Gastroesophageal sphincter (tissue), 3 donors: ENCODE results near the gene GYS1.

ENCODE experiments used
- CTCF ChIP-seq, 4 experiments: fragments of 200-600 bp in 2 of 4; fragments of 450-650 bp in 2 of 4; sonication (generic) in 1 of 4; IDR thresholded peaks; one replicate each; pipeline ENCODE4 v1.5.1; 2017 to 2019; ENCODE audit warnings: antibody characterized with exemption in 4 of 4, mild to moderate bottlenecking in 2 of 4, moderate library complexity in 2 of 4
- EP300 ChIP-seq: sonication (generic); formaldehyde crosslinking; IDR thresholded peaks from one replicate; pipeline ENCODE4 v1.6.1; 2017; ENCODE audit warnings: antibody characterized with exemption, mild to moderate bottlenecking

DNA sequence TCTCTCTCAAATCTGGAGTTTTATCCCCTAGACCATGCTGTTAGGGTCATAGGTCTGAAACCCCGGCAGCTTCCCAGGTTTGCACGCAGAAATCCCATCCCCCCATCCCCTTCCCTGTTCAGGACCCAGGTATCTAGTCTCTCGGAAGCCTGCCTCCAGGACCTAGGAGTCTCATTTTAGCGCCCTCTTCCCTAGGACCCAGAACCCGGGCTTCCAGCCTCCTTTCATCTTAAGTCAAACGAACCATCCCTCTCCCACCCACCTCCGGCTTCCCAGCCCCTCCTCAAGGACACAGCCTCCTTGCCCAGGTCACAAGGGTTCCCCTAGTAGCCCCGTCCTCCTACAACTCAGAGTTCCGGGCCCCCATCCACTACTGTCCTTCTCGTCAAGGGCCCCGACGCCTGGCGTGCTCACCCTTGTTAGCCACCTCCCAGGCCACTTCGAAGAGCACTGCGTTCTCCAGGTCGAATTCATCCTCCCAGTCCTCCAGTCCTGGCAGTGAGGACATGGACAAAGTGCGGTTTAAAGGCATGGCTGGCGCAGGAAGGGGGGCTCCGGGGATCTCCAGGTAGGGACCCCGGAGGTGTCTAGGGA, 431 bp downstream of the GYS1 start:
- TF ChIP-seq CTCF (IDR thresholded peaks at IDR 0.05) = no peak
- no peak for TF ChIP-seq EP300
